SK-MEL-5 (cell line): ENCODE measurements around the gene SLC35E4. TPM values are rescaled to one million over a fixed set of nuclear protein-coding genes. Genes with fewer than 3 reads are reported as not detected.
"Not testable (repeated sequence)": the region's sequence is repeated elsewhere in the genome, so short reads cannot be mapped to it uniquely, and the experiment has no call there.

ENCODE experiments used
- DNase-seq: peaks from one replicate; pipeline ENCODE4 v3.0.0-alpha.2; 2016; ENCODE audit warnings: low read depth, low spot score
- in situ Hi-C: cut with HindIII; loops from 2 replicates; pipeline ENCODE4 v1.10.0; 2016; ENCODE audit warnings: low sequenced_read_pairs, high pct_unique_total_duplicates, low pct_unique_long_range_greater_than_20kb
- total RNA-seq: library from RNA; depleted of rRNA; stranded (reverse); fragments of >200 nt; shearing (Covaris generic); gene quantifications from 2 replicates; pipeline ENCODE4 v1.2.3, GENCODE V29; 2014

Gene SLC35E4
- total RNA-seq, 1 experiment from 2014 or later: 7.4 TPM

GRCh38 chr22:30671071-30671470 lies 35.5 kb downstream of the SLC35E4 start:
- DNase-seq: no peak
- in situ Hi-C loops: no loop called here

- in situ Hi-C loops: no loop called here
Observed at GRCh38 chr22:30673136-30673535, 37.6 kb downstream of the SLC35E4 start.

GRCh38 chr22:30674482-30674881 lies 38.9 kb downstream of the SLC35E4 start:
- DNase-seq: no peak
- in situ Hi-C loops: no loop called here

More at GRCh38 chr22:30673136-30673535, 37.6 kb downstream of the SLC35E4 start:
- no peak for DNase-seq

- in situ Hi-C loops: no loop called here
- DNase-seq: no peak
Observed at GRCh38 chr22:30675436-30675835, 39.9 kb downstream of the SLC35E4 start.

GRCh38 chr22:30676565-30676964 lies 41.0 kb downstream of the SLC35E4 start:
- DNase-seq, in situ Hi-C loops: not testable (repeated sequence)

GRCh38 chr22:30679895-30680690 lies 44.5 kb downstream of the SLC35E4 start:
- in situ Hi-C loops, DNase-seq: not testable (repeated sequence)

- in situ Hi-C loops: no loop called here
- no peak for DNase-seq
Observed at GRCh38 chr22:30680991-30681770, 45.6 kb downstream of the SLC35E4 start.

- DNase-seq: no peak
- in situ Hi-C loops: no loop called here
Observed at GRCh38 chr22:30681831-30682230, 46.2 kb downstream of the SLC35E4 start.

GRCh38 chr22:30685178-30685577 lies 49.6 kb downstream of the SLC35E4 start:
- no peak for DNase-seq
- in situ Hi-C loops: no loop called here

GRCh38 chr22:30687358-30687757 lies 51.8 kb downstream of the SLC35E4 start:
- in situ Hi-C loops: no loop called here
- DNase-seq: no peak

- no peak for DNase-seq
- in situ Hi-C loops: no loop called here
Observed at GRCh38 chr22:30689622-30690021, 54.0 kb downstream of the SLC35E4 start.

GRCh38 chr22:30691204-30691603 lies 55.6 kb downstream of the SLC35E4 start:
- in situ Hi-C loops: no loop called here
- no peak for DNase-seq

GRCh38 chr22:30694171-30694639 lies 58.6 kb downstream of the SLC35E4 start:
- in situ Hi-C loops: no loop called here

GRCh38 chr22:30694640-30695350 lies 59.2 kb downstream of the SLC35E4 start, which contains the start of gene OSBP2:
OSBP2 (plus strand) TSS chr22:30694874; CDS start chr22:30694910, 36 bp downstream.
- in situ Hi-C loops: no loop called here
- DNase-seq: no peak

More at GRCh38 chr22:30694171-30694639, 58.6 kb downstream of the SLC35E4 start:
- peak; percentile 13 for DNase-seq

GRCh38 chr22:30695351-30695851 lies 59.8 kb downstream of the SLC35E4 start:
- no peak for DNase-seq
- in situ Hi-C loops: no loop called here

- in situ Hi-C loops: no loop called here
Observed at GRCh38 chr22:30695871-30696655, 60.5 kb downstream of the SLC35E4 start.

More at GRCh38 chr22:30695871-30696655, 60.5 kb downstream of the SLC35E4 start:
- DNase-seq: no peak
